ENCODE measurements around the gene SSR2.

- no peak for TF ChIP-seq POLR2A (IDR thresholded peaks at IDR 0.05; ENCODE audit: low read depth, low read length)
- no peak for TF ChIP-seq TAF1 (IDR thresholded peaks at IDR 0.05; ENCODE audit: borderline replicate concordance, low read depth, low read length)
These were observed 58.8 kb downstream of the SSR2 start for GRCh38 chr1:155961937-155962336.
